CD8-positive, alpha-beta memory T cell (primary cell): ENCODE data around the gene DIAPH3. TPM values are rescaled to one million over a fixed set of nuclear protein-coding genes. Genes with fewer than 3 reads are reported as not detected.

Experiments used
- CTCF ChIA-PET: fragments of 350-600 bp; sonication (Branson Sonifier 250); formaldehyde crosslinking; loops from one replicate; lab custom pipeline; 2021; ENCODE audit warnings: antibody characterized with exemption; lab: Charles Lee
- POLR2A ChIA-PET: fragments of 350-600 bp; sonication (Branson Sonifier 250); formaldehyde crosslinking; loops from one replicate; lab custom pipeline; 2021; ENCODE audit warnings: antibody characterized with exemption; lab: Charles Lee
- DNase-seq, 5 donors: peaks; one replicate each; pipeline versions ENCODE4 v3.0.0 to v3.0.0-alpha.2; 2020 to 2022; ENCODE audit warnings: mixed read lengths in 1 of 5
- H3K27ac ChIP-seq: one replicate; pipeline ENCODE4 v1.7.0; 2013; ENCODE audit warnings: low read depth, mild to moderate bottlenecking, low read length, moderate library complexity
- H3K27me3 ChIP-seq: 2 replicates; pipeline ENCODE4 v1.7.0; 2013; ENCODE audit warnings: low read length, mild to moderate bottlenecking; ENCODE audit not compliant: insufficient read depth, poor library complexity, severe bottlenecking
- H3K36me3 ChIP-seq: 2 replicates; pipeline ENCODE4 v1.7.0; 2013; ENCODE audit warnings: mild to moderate bottlenecking, low read length, moderate library complexity; ENCODE audit not compliant: insufficient read depth
- H3K4me1 ChIP-seq: 2 replicates; pipeline ENCODE4 v1.7.0; 2013; ENCODE audit warnings: mild to moderate bottlenecking, low read length, moderate library complexity; ENCODE audit not compliant: insufficient read depth
- H3K4me3 ChIP-seq: 2 replicates; pipeline ENCODE4 v1.7.0; 2013; ENCODE audit warnings: mild to moderate bottlenecking, low read length
- H3K9me3 ChIP-seq: 2 replicates; pipeline ENCODE4 v1.7.0; 2013; ENCODE audit warnings: mild to moderate bottlenecking, low read length
- H3K27ac Mint-ChIP-seq, 8 donors: one replicate each; pipeline ENCODE4 v1.8.0; 2020 to 2021; ENCODE audit warnings: mixed read lengths in 8 of 8, mild to moderate bottlenecking in 6 of 8, inconsistent platforms in 3 of 8, moderate library complexity in 3 of 8
- H3K27me3 Mint-ChIP-seq, 2 donors: one replicate each; pipeline ENCODE4 v1.8.0; 2020 to 2021; ENCODE audit warnings: mixed read lengths in 2 of 2, mild to moderate bottlenecking in 1 of 2, moderate library complexity in 1 of 2
- H3K36me3 Mint-ChIP-seq, 3 donors: one replicate each; pipeline ENCODE4 v1.8.0; 2020 to 2021; ENCODE audit warnings: mixed read lengths in 3 of 3, inconsistent platforms in 1 of 3, mild to moderate bottlenecking in 1 of 3
- H3K4me1 Mint-ChIP-seq, 3 donors: one replicate each; pipeline ENCODE4 v1.8.0; 2020 to 2021; ENCODE audit warnings: mixed read lengths in 3 of 3, inconsistent platforms in 1 of 3, mild to moderate bottlenecking in 1 of 3
- H3K4me3 Mint-ChIP-seq, 7 donors: one replicate each; pipeline ENCODE4 v1.8.0; 2020 to 2021; ENCODE audit warnings: mixed read lengths in 7 of 7, mild to moderate bottlenecking in 6 of 7, moderate library complexity in 4 of 7, inconsistent platforms in 2 of 7
- H3K9me3 Mint-ChIP-seq, 5 donors: one replicate each; pipeline ENCODE4 v1.8.0; 2020 to 2022; ENCODE audit warnings: mixed read lengths in 5 of 5, mild to moderate bottlenecking in 3 of 5, moderate library complexity in 2 of 5, inconsistent platforms in 1 of 5
- polyA plus RNA-seq: library from polyadenylated mRNA; unstranded; fragments of 300-500 nt; fragmentation: Illumina TruSeq; gene quantifications from one replicate; pipeline ENCODE4 v1.2.3, GENCODE V29; 2021
- total RNA-seq, 2 experiments: library from RNA; stranded (reverse); gene quantifications; one replicate each; pipeline ENCODE4 v1.2.3, GENCODE V29; 2021

The DIAPH3 gene
- total and polyA plus RNA-seq, 3 experiments from 2014 or later: 0.08 to 15.4 (median 14.6) TPM

DNA sequence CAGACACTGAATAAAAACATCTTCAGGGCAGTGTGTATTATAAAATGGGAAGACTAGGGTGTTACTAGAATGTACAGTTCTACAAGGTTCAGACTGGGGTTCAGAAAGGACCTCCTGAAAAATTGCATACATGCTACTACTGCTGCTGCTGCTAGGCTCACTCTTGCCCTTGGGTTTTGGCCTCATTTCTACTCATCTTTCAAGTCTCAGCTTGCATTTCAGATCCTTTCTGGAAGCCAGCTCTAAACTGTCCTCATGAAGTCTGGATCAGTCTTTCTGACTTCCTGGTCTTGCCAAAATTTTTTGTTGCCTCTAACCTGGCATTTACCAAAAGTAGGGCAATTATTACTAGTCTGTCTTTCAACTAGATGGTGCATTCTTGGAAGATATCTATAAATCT is 393.3 kb downstream of the DIAPH3 start:
- ChIA-PET CTCF (no interaction called here), POLR2A (no interaction called here)
- Mint-ChIP-seq H3K9me3 (peaks cover 0 to 3% (median 0%) of the 10 kb centered on the region in 5 donors), H3K4me1 (no peaks in the 10 kb centered on the region), H3K27ac (no peak overlapping the region), H3K4me3 (no peak overlapping the region), H3K27me3 (peaks cover 0 to 2% of the 10 kb centered on the region in 2 donors), H3K36me3 (no peaks in the 10 kb centered on the region)
- Histone ChIP-seq H3K9me3 (no peaks in the 10 kb centered on the region), H3K4me1 (no peaks in the 10 kb centered on the region), H3K4me3 (no peak overlapping the region), H3K36me3 (no peaks in the 10 kb centered on the region), H3K27me3 (no peaks in the 10 kb centered on the region), H3K27ac (no peak overlapping the region)
- DNase-seq: no peak

DNA sequence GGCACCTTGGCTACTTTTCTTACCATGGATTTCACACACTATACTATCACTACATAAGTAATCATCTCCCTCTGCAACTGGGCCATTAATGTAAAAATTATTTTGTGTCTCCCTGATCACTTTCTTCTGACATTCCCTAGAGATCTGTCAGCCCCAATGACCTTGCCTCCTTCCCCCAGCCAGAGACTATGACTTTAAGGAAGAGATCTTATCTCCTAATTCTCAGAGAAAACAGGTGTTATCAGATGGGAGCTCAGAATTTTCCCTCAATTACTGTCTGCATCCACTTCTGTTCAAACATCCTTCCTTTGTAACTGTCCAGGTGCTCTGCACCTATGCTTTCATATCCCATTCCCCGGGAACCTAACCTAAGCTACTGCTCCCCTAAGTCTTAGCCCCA is 397.5 kb downstream of the DIAPH3 start:
- Histone ChIP-seq H3K36me3 (no peaks in the 10 kb centered on the region), H3K27ac (no peak overlapping the region), H3K4me1 (no peaks in the 10 kb centered on the region), H3K4me3 (no peak overlapping the region), H3K27me3 (no peaks in the 10 kb centered on the region), H3K9me3 (no peaks in the 10 kb centered on the region)
- peaks cover 0 to 3% (median 0%) of the 10 kb centered on the region in 5 donors for H3K9me3 Mint-ChIP-seq
- no peak for DNase-seq
- no peak overlapping the region for H3K4me3 Mint-ChIP-seq
- no peak overlapping the region for H3K27ac Mint-ChIP-seq
- no peaks in the 10 kb centered on the region for H3K36me3 Mint-ChIP-seq
- peaks cover 0 to 2% of the 10 kb centered on the region in 2 donors for H3K27me3 Mint-ChIP-seq
- no peaks in the 10 kb centered on the region for H3K4me1 Mint-ChIP-seq
- ChIA-PET POLR2A (no interaction called here), CTCF (no interaction called here)

DNA sequence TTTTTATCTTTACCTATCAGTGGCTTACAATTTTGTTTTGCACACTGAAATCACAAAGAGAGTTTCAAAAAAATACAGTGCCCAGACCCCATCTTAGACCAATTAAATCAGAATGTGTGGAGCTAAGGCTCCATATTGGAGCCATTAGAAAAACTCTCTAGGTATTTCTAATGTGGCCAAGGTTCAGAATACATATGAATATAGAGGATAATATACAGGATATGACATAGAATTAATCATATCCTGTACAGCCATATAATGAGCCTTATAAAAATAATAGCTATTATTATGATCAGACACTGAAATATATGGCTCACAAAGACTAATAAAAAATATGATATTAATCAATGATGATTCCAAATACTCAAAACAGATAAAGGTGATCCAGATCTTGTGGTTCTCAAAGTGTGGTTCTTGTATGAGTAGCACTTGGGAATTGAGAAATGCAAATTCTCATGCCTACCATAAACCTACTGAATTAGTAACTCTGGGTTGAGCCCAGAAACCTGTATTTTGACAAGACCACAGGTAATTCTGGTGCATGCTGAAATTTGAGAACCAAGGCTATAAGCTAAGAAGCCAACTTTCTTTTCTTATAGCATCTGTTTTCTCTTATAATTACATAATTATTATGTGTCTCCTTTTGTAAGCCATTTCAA is 408.0 kb downstream of the DIAPH3 start:
- H3K4me1 Mint-ChIP-seq: no peaks in the 10 kb centered on the region

DNA sequence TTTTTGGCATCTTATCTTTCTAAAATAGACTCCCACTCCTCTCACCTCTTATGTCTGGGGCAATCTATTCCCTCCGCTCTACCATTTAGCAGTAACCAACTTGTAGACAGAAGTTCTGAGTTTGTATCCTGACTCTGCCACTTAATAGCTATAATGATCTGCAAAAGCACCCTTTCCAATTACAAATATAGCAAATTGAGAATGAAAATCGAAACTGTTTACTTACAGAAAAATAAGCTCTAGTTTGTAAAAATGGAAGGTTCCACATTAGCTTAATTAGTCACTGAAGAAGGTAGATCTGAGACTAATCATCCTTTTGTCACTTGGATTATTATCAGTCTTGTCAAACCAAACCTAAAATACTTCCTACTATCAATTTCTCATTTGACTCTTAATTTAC is 409.3 kb downstream of the DIAPH3 start:
- Mint-ChIP-seq H3K27ac (no peak overlapping the region), H3K4me3 (no peak overlapping the region), H3K4me1 (no peaks in the 10 kb centered on the region), H3K36me3 (no peaks in the 10 kb centered on the region), H3K27me3 (no peaks in the 10 kb centered on the region), H3K9me3 (no peaks in the 10 kb centered on the region)
- Histone ChIP-seq H3K4me1 (no peaks in the 10 kb centered on the region), H3K4me3 (no peak overlapping the region), H3K36me3 (no peaks in the 10 kb centered on the region), H3K27me3 (no peaks in the 10 kb centered on the region), H3K9me3 (no peaks in the 10 kb centered on the region), H3K27ac (no peak overlapping the region)
- no peak for DNase-seq
- ChIA-PET CTCF (no interaction called here), POLR2A (no interaction called here)

More for the DNA sequence above, 408.0 kb downstream of the DIAPH3 start:
- Mint-ChIP-seq H3K36me3 (no peaks in the 10 kb centered on the region), H3K9me3 (no peaks in the 10 kb centered on the region), H3K27ac (no peak overlapping the region), H3K27me3 (no peaks in the 10 kb centered on the region), H3K4me3 (no peak overlapping the region)
- Histone ChIP-seq H3K4me1 (no peaks in the 10 kb centered on the region), H3K4me3 (no peak overlapping the region), H3K36me3 (no peaks in the 10 kb centered on the region), H3K9me3 (no peaks in the 10 kb centered on the region), H3K27me3 (no peaks in the 10 kb centered on the region), H3K27ac (no peak overlapping the region)
- ChIA-PET CTCF (no interaction called here), POLR2A (no interaction called here)
- DNase-seq: no peak

DNA sequence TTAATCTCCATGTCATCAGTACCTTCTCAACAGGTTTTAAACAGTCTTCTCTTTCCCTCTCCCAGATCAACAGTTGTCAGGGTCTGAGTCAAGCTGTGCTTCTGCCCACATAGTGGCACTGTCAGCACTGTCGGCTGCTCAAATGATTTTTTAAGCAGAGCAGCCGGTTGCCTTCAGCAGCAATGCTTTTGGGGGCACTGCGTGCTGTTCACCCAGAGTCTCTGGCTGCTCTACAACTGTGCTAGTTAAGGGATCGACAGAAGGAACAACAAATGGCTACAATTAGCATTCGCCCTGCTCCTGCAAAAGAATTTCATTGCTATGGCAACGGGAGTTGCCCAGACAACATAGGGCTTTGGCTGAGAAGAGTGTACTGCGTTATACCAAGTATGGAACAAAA is 412.9 kb downstream of the DIAPH3 start:
- no peaks in the 10 kb centered on the region for H3K4me1 Mint-ChIP-seq
- POLR2A ChIA-PET: no interaction called here

DNA sequence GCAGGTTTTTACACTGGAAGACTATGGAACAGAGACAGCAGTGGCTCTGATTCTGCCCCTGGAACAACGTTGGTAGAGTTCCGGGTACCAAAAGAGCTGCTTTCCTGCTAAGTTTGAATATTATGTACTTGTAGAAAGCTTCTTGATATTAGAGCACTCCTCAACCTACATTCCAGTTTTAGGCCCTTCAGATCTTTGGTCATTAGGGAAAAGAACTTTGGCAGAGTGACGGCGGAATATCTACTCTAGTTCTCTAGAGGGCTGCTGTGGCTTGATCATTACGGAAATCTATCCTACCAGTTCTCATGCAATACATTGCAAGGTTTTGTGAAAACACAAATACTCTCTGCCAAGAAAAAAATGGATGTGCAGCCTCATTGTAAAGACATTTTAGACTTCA is 415.7 kb downstream of the DIAPH3 start:
- H3K4me3 Mint-ChIP-seq: no peak overlapping the region
- Histone ChIP-seq H3K9me3 (no peaks in the 10 kb centered on the region), H3K4me1 (no peaks in the 10 kb centered on the region), H3K27me3 (no peaks in the 10 kb centered on the region), H3K27ac (no peak overlapping the region), H3K4me3 (no peak overlapping the region), H3K36me3 (no peaks in the 10 kb centered on the region)
- POLR2A ChIA-PET: no interaction called here
- CTCF ChIA-PET: no interaction called here
- no peaks in the 10 kb centered on the region for H3K27me3 Mint-ChIP-seq
- H3K4me1 Mint-ChIP-seq: peaks cover 2 to 5% (median 3%) of the 10 kb centered on the region in 3 donors
- no peak for DNase-seq
- no peak overlapping the region for H3K27ac Mint-ChIP-seq
- peaks cover 0 to 2% (median 0%) of the 10 kb centered on the region in 3 donors for H3K36me3 Mint-ChIP-seq
- H3K9me3 Mint-ChIP-seq: no peaks in the 10 kb centered on the region

More for the DNA sequence above, 412.9 kb downstream of the DIAPH3 start:
- Histone ChIP-seq H3K27ac (no peak overlapping the region), H3K4me1 (no peaks in the 10 kb centered on the region), H3K27me3 (no peaks in the 10 kb centered on the region), H3K4me3 (no peak overlapping the region), H3K36me3 (no peaks in the 10 kb centered on the region), H3K9me3 (no peaks in the 10 kb centered on the region)
- Mint-ChIP-seq H3K9me3 (no peaks in the 10 kb centered on the region), H3K4me3 (no peak overlapping the region), H3K27me3 (no peaks in the 10 kb centered on the region), H3K27ac (no peak overlapping the region), H3K36me3 (no peaks in the 10 kb centered on the region)
- no peak for DNase-seq
- CTCF ChIA-PET: no interaction called here

DNA sequence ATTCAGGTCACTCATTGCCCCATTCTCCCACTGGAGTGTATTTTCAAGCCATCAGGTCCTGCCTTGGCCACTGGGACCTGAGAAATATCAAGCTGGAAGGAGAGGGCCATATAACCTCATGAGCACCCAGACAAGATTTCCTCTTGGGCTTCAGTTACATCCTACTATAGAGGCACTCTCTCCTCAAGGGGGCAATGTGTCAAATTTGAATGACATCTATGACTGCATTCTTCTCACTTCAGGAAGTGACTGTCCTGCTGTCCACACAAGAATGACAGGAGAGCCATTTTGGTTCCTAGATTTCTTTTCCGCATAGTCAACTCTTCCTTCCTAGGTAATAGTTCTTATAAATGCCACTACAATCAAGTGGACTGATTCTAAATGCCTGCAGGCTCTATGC is 416.2 kb downstream of the DIAPH3 start:
- peaks cover 0 to 3% (median 0%) of the 10 kb centered on the region in 3 donors for H3K36me3 Mint-ChIP-seq
- POLR2A ChIA-PET: no interaction called here
- peaks cover 2 to 5% (median 3%) of the 10 kb centered on the region in 3 donors for H3K4me1 Mint-ChIP-seq
- H3K27ac Mint-ChIP-seq: no peak overlapping the region
- CTCF ChIA-PET: no interaction called here
- no peaks in the 10 kb centered on the region for H3K4me1 ChIP-seq
- H3K36me3 ChIP-seq: no peaks in the 10 kb centered on the region
- H3K4me3 Mint-ChIP-seq: no peak overlapping the region
- H3K9me3 Mint-ChIP-seq: no peaks in the 10 kb centered on the region
- H3K27me3 ChIP-seq: no peaks in the 10 kb centered on the region
- no peak for DNase-seq
- H3K4me3 ChIP-seq: no peak overlapping the region
- H3K27ac ChIP-seq: no peak overlapping the region
- H3K9me3 ChIP-seq: no peaks in the 10 kb centered on the region
- no peaks in the 10 kb centered on the region for H3K27me3 Mint-ChIP-seq

DNA sequence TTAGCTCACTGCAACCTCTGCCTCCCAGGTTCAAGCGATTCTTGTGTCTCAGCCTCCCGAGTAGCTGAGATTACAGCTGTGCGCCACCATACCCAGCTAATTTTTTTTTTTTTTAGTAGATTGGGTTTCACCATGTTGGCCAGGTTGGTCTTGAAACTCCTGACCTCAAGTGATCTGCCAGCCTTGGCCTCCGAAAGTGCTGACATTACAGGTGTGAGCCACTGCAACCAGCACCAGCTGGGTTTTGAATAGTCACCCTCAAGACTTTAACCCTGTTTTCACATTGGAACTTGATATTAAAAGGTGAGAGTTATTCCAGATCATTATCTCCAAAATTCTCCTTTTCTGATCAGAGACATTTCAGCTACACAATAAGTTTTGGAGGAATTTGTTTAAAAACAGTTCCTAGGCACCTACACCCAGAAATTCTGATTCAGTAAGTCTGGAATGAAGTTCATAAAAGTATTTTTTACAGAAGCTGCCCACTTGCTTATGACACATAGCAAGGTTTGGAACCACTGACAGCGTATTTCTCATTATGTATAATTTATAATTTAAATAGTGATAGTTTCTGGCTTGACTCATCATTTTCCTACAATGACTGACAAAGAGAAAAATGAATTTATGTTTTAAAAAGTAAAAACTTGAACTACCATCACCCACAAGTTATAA is 417.3 kb downstream of the DIAPH3 start:
- ChIA-PET POLR2A (no interaction called here), CTCF (no interaction called here)
- Histone ChIP-seq H3K4me1 (no peaks in the 10 kb centered on the region), H3K9me3 (no peaks in the 10 kb centered on the region), H3K27me3 (no peaks in the 10 kb centered on the region), H3K4me3 (no peak overlapping the region), H3K27ac (no peak overlapping the region), H3K36me3 (no peaks in the 10 kb centered on the region)
- Mint-ChIP-seq H3K4me1 (peaks cover 2 to 5% (median 3%) of the 10 kb centered on the region in 3 donors), H3K4me3 (no peak overlapping the region), H3K27ac (no peak overlapping the region), H3K9me3 (no peaks in the 10 kb centered on the region), H3K36me3 (peaks cover 0 to 3% (median 0%) of the 10 kb centered on the region in 3 donors), H3K27me3 (no peaks in the 10 kb centered on the region)
- no peak for DNase-seq
